IPS DF 19.7 (cell line): ENCODE results near the gene CASP7.

ENCODE experiments used
- DNase-seq: peaks from one replicate; pipeline ENCODE4 v3.0.0-alpha.2; 2013; ENCODE audit warnings: low read depth, low spot score

CASP7 gene

DNA sequence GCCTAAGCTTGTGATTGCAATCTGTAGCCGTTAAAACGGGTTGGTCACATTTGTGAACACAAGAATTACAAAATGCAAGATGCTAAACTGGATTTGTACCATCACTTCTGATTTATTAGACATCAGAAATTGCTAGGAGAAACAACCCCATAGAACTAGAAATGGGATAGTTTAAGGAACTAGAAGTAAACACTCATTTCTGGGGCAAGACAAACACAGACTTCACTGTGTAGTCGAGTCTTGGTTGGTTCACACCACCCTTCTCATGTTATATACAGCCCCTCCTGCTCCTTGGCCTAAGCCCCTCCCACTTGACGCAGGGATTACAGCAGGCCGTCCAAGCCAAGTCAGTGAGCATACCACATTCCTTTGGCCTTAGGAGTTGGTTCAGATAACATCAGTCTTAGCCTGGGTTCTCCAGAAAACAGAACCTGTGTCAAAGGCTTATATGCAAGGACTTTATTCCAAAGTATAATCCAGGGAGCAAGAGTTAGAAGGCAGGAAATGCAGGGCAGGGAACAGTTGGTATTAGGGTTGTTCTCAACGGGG lies 13.8 kb upstream of the CASP7 start:
- DNase-seq = no peak

DNA sequence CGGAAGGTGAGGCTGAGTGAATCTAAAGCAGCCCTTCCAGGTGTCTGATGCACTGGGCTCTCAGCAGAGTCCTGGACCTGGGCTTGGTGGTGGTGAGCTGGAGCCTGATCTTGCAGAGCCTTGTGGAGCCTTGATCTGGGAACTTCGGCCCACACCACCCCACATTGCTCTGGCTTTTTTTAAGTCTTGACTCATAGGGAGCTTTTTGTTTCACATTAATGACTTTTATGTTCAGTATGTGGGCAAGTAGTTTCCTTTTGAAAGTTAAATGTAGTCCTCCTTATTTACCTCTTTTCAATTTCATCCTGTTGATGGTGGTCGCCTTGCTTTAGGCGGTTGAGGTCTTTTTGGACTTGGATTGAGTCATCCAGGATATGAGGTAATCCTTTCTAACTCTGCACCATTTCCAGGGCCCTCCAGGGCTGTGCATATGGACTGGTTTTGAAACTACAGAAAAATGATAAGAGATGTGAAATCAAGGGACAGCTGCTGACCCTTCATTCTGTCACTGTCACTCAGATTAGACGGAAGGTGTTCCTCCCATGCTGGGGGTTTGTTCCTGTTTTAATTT lies 12.9 kb upstream of the CASP7 start:
- no peak for DNase-seq

- DNase-seq = no peak
Observed at GRCh38 chr10:113680190-113681111, 739 bp downstream of the CASP7 start.

DNA sequence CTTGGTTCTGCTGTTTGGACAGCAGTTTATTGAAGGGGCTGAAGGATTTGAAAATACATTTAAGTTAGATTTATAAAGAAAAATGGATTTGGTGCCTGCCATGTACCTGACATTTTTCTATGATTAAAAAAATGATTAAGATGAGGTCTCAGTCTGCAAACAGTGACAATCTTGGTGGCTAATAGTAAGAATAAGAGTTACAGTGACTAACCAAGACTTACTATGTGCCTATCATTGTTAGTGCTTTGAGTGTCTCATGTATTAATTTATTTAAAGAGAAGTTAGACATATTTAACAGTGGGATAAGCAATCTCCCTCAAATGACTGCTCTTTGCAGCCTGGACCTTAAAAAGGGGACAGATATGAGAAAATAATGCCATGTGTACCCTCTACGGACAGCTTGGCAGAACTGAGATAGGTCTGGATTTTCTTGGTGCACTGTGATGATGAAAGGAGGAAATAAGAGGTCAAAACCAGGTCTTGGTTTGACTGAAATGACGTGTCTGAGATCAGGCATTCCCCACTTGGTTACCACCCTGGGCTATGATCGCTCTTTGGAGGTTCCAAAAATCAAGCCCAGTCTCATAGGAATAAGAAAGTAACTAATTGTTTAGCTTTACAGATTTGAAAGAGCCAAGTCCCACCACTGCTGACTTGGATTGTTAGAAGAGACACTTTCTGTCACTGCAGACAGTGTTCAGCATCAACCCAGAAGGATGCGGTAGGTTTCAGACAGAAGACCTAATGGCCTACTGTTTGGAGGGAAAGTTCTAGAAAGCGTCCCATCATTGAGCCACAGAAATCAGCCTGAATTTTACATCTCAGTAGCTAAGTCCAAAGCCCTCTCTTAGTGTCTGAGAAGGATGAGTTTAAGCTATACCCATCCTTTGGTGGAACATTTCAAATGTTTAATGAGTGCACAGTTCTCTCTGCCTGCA lies 2.1 kb downstream of the CASP7 start:
- no peak for DNase-seq

- no peak for DNase-seq
Observed at GRCh38 chr10:113683300-113683699, 3.6 kb downstream of the CASP7 start.

- DNase-seq = no peak
Observed at GRCh38 chr10:113686028-113686427, 6.3 kb downstream of the CASP7 start.

GRCh38 chr10:113687037-113687436 lies 7.3 kb downstream of the CASP7 start:
- DNase-seq = no peak

DNA sequence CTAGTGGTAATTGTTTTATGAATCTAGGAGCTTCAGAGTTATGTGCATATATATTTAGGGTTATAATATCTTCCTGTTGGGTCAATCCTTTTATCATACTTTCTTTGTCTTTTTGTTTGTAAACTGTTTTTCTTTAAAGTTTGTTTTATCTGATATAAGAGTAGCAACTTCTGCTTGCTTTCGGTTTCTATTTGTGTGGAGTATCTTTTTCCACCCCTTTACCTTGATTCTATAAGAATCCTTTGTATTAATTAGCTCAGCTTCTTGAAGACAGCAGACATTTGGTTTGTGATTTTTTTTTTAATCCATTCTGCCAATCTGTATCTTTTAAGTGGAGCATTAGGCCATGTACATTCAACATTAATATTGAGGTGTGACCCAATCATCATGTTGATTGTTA lies 9.3 kb downstream of the CASP7 start:
- DNase-seq = no peak

GRCh38 chr10:113689574-113689973 lies 9.9 kb downstream of the CASP7 start:
- no peak for DNase-seq

DNA sequence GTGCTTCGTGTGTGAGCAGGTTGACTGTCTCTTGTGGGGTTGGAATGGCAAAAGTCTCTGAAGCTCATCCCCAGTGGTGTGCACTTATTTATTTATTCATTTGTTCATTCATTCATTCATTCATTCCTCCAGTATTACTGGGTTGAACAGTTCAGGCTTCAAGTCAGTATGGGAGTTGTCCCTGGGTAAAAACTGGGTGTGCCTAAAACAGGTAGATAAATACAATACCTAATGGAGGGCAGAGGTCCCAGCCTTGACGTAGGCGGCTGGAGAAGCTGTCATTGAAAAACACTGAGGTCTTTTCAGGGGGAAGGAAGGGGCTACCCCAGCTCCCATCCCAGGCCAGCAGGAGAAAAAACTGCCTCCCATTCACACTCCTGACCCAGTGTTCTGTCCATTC lies 11.0 kb downstream of the CASP7 start:
- DNase-seq = no peak

DNA sequence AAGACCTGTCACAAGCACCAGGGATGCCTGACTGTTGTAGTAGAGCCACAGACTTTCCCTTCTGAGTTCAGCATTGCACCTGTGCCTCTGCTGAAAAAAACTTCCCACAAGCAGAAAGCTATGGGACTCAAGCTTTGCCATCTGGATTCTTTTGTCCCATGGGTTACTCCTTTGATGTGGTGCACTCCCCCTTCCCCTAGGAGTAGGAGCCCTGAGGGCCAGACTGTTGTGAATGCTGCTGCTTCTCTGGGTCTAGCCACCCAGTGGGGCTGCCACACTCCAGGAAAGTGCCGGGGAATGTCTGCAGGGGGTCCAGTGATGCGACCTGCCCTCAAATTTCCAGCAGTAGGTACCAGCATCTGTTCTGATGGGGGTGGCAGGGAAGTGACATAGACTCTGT lies 11.7 kb downstream of the CASP7 start:
- no peak for DNase-seq

DNA sequence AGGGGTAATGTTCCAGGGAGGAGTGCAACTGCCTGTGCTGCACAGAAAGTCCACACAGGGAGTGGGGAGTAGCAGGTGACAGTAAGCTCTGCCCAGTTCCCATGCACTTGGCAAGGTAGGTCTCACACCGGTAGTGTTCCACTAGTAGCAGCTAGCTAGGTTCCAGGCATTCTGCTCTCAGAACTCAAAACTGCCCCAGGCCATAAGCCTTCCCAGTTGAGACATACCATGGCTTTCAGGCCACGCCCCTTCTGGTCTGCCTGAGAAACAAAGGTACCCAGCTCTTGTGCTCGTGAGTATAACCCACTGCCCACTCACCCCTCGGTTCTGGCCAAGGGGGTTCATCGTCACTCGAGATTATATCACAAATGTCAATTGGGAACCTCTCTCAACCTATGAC lies 12.6 kb downstream of the CASP7 start:
- no peak for DNase-seq

DNA sequence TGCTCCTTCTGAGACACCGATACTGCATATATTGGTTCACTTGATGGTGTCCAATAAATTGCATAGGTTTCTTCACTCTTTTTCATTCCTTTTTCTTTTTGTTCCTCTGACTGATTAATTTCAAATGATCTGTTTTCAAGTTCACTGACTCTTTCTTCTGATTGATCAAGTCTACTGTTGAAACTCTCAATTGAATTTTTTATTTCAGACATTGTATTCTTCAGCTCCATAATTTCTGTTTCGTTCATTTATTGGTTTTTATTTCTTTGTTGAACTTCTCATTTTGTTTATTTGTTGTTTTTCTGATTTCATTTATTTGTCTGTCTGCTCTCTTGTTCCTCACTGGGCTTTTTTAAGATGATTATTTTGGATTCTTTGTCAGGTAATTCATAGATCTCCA lies 13.6 kb downstream of the CASP7 start:
- DNase-seq = no peak

GRCh38 chr10:113695691-113696090 lies 16.0 kb downstream of the CASP7 start:
- no peak for DNase-seq

GRCh38 chr10:113697595-113697994 lies 17.9 kb downstream of the CASP7 start:
- no peak for DNase-seq

DNA sequence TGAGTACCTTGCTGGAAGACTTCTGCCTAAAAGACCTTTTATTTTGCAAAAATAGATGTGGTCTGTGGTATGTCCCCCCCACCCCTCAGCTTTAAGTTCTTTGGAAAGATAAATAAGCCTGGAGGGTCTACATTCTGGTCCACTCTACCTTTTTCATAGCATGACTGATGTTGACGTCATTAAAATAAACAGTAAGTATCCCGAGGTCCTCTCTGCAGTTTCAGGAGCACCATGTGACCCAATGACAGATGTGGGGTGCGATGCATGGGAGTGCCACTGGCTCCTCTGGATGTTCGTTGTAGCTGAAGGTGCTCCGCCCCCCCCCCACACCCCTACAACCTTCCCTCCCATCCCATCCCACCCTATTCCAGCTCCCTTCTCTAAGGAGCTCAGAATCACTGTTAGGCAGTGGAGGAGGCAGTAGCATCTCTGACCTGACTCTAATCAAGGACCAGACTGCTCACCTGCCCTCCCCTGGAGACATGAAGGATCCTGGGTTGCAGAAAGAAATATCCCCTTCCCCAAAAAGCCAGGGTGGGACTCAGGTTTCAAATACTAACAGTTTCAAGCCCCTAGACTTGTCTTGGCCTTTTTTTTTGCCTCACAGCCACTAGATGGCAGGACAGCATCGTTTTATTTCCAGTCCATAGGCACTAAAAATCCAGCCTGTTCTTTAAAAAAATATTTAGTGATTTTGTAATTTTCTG lies 25.1 kb downstream of the CASP7 start:
- no peak for DNase-seq

DNA sequence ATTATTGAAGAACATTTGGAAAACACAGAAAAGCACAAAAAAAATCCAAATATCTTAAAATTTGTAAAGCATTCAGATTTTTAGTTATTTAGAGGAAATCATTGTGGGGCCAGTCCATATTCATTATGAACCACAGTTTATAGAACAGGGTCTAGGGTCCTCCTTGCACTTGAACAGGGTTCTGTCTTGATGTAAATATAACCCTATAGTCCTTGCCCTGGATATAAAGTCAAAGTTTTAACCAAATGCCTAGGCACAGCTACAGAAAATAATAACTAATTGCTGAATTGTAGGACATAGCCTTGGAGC lies 25.6 kb downstream of the CASP7 start:
- DNase-seq = no peak

- DNase-seq = no peak
Observed at GRCh38 chr10:113706623-113707022, 26.9 kb downstream of the CASP7 start.

DNA sequence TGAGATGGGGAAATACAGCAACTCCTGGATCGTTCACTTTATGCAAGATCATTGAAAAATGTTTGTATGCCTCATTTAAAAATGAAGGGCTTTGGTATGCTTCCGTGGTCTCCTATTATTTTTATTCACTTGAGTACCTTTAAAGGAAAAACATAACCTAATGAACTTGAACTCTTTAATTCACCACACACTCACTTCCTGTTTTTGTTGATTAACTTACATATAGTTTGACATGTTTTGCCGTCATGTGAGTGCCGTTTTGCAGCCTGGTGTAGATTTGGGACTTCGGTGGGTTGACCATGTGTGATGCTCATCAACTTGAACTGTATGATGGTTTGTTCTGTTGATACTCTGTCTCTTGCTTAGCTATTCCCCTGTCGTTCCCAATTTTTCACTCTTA lies 28.9 kb downstream of the CASP7 start:
- DNase-seq = no peak

GRCh38 chr10:113709221-113709838 lies 29.6 kb downstream of the CASP7 start:
- no peak for DNase-seq

DNA sequence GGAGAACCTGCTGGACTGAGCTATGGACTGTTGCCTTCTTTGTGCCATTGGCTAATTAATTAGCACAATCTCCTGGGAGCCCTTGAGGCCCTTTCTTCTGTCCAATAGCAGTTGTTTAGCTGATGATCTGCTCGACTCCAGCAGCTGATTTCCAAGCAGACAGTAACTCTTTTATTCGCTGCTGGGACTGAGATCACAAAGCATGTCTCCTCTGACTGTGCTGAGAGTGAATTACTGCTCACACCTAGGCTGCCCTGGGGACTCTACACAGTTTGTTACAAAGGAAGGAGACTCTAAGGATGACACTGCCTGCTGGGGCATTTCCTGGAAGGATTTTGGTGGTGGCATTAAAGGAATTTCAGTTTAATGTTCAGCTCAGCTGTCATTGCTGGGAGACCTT lies 31.4 kb downstream of the CASP7 start:
- DNase-seq = no peak
